ENCODE data around the gene HMGCR.

DNA sequence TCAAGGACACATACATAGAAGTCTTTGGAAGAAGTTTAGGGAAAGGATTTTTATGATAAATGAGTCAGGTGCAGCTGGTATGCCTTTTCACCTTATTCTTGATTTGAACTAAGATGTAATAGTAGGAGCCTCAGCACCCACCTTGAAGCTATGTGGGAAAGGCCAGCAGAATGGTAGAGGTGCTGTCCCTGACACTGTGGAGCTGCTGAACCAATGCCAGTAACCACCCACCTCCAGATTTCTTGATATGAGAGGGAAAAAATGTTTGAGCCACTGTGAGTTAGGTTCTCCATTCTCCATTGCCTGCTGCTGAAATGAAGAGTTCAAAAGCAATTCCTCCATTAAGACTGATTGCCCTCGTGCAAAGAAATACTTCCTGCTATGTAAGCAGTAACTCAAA is 12.2 kb upstream of the HMGCR start:
- TF ChIP-seq, protein P1, sequence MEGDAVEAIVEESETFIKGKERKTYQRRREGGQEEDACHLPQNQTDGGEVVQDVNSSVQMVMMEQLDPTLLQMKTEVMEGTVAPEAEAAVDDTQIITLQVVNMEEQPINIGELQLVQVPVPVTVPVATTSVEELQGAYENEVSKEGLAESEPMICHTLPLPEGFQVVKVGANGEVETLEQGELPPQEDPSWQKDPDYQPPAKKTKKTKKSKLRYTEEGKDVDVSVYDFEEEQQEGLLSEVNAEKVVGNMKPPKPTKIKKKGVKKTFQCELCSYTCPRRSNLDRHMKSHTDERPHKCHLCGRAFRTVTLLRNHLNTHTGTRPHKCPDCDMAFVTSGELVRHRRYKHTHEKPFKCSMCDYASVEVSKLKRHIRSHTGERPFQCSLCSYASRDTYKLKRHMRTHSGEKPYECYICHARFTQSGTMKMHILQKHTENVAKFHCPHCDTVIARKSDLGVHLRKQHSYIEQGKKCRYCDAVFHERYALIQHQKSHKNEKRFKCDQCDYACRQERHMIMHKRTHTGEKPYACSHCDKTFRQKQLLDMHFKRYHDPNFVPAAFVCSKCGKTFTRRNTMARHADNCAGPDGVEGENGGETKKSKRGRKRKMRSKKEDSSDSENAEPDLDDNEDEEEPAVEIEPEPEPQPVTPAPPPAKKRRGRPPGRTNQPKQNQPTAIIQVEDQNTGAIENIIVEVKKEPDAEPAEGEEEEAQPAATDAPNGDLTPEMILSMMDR (IDR thresholded peaks at IDR 0.05): no peak
- TF ChIP-seq POLR2A (IDR thresholded peaks at IDR 0.05) (no peak), EP300 (IDR thresholded peaks at IDR 0.05) (no peak)
